WTC11 (cell line): ENCODE measurements around the gene EPC1.

Experiments
- ETV6 ChIP-seq: sonication (generic); formaldehyde crosslinking; IDR thresholded peaks from 2 replicates; pipeline ENCODE4 v1.8.1; 2022; ENCODE audit warnings: mild to moderate bottlenecking, missing genetic modification reagents
- MXD4 ChIP-seq: fragments of 250-450 bp; sonication (Bioruptor Pico); IDR thresholded peaks from 2 replicates; pipeline ENCODE4 v1.8.0; 2021; ENCODE audit warnings: mild to moderate bottlenecking, moderate library complexity, borderline replicate concordance
- NFE2L1 ChIP-seq: sonication (generic); formaldehyde crosslinking; IDR thresholded peaks from 2 replicates; pipeline ENCODE4 v1.8.1; 2023; ENCODE audit warnings: missing genetic modification reagents
- TF ChIP-seq, protein P1 (sequence below): sonication (generic); formaldehyde crosslinking; IDR thresholded peaks from 2 replicates; pipeline ENCODE4 v1.8.1; 2022; ENCODE audit warnings: low read depth, mild to moderate bottlenecking, moderate library complexity, missing genetic modification reagents, borderline replicate concordance
- TF ChIP-seq, protein P2 (sequence below): fragments of 200-600 bp; IDR thresholded peaks from 2 replicates; pipeline ENCODE4 v1.8.0; 2022; ENCODE audit warnings: antibody characterized with exemption

DNA sequence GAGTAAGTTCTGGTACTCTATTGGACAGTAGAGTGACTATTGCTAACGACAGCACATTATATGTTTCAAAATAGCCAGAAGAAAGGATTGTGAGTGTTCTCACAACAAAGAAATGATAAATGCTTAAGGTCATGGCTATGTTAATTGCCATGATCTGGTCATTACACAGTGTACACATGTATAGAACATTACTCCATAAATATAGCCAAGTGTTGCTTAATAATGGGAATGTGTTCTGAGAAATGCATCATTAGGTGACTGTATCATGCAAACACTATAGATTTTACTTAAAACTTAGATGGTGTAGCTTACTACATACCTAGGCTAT, 19.6 kb downstream of the EPC1 start:
- no peak for TF ChIP-seq ETV6 (CRISPR knock-in tag)
- no peak for TF ChIP-seq MXD4 (CRISPR knock-in tag)
- TF ChIP-seq, protein P1, sequence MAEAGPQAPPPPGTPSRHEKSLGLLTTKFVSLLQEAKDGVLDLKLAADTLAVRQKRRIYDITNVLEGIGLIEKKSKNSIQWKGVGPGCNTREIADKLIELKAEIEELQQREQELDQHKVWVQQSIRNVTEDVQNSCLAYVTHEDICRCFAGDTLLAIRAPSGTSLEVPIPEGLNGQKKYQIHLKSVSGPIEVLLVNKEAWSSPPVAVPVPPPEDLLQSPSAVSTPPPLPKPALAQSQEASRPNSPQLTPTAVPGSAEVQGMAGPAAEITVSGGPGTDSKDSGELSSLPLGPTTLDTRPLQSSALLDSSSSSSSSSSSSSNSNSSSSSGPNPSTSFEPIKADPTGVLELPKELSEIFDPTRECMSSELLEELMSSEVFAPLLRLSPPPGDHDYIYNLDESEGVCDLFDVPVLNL (CRISPR knock-in tag), result no peak
- TF ChIP-seq, protein P2, sequence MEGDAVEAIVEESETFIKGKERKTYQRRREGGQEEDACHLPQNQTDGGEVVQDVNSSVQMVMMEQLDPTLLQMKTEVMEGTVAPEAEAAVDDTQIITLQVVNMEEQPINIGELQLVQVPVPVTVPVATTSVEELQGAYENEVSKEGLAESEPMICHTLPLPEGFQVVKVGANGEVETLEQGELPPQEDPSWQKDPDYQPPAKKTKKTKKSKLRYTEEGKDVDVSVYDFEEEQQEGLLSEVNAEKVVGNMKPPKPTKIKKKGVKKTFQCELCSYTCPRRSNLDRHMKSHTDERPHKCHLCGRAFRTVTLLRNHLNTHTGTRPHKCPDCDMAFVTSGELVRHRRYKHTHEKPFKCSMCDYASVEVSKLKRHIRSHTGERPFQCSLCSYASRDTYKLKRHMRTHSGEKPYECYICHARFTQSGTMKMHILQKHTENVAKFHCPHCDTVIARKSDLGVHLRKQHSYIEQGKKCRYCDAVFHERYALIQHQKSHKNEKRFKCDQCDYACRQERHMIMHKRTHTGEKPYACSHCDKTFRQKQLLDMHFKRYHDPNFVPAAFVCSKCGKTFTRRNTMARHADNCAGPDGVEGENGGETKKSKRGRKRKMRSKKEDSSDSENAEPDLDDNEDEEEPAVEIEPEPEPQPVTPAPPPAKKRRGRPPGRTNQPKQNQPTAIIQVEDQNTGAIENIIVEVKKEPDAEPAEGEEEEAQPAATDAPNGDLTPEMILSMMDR, result no peak
- TF ChIP-seq NFE2L1, result no peak
